Esophagus squamous epithelium (tissue), 4 donors: ENCODE results near the gene GUF1.

ENCODE experiments used
- CTCF ChIP-seq, 6 experiments: fragments of 450-650 bp in 4 of 6; fragments of 200-600 bp in 2 of 6; sonication (generic) in 2 of 6; IDR thresholded peaks; one replicate each; pipeline ENCODE4 v1.5.1; 2016 to 2019; ENCODE audit warnings: antibody characterized with exemption in 6 of 6, mild to moderate bottlenecking in 4 of 6, moderate library complexity in 4 of 6
- POLR2A ChIP-seq, 4 donors: fragments of 450-650 bp; IDR thresholded peaks; one replicate each; pipeline ENCODE4 v1.6.1; 2017; ENCODE audit warnings: antibody characterized with exemption in 4 of 4, mild to moderate bottlenecking in 4 of 4, moderate library complexity in 3 of 4

- TF ChIP-seq CTCF (IDR thresholded peaks at IDR 0.05) = peak; percentile 27 to 57 (median 42)
- no peak for TF ChIP-seq POLR2A (IDR thresholded peaks at IDR 0.05)
These were observed 48.8 kb upstream of the GUF1 start for GRCh38 chr4:44629280-44629866.
